Measurements from ENCODE around the gene ART4.

ART4 gene

DNA sequence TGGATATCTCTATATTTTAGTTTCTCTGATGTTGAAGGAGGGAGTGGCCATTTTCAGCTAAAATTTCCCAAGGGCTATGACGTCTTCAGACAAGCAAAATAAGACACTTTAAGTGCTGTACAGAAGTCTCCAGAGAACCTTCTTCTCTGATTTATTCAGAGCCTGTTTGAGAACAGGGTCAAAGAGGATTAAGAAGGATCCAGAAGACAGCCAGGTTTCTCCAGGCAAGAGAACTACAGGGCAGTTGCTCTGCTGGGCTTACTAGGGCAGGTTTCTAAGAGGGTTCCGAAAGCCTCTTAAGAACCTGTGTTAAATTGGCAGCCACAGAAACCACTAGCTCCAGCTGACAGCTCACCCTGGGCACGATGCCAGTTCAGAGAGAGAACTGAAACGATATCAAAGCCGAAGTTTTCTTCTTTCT is 41.1 kb upstream of the ART4 start:
- H3K27ac ChIP-seq, result peak overlapping the region; percentile 28
- no peak overlapping the region for H3K4me3 ChIP-seq (ENCODE audit: low read depth, low read length)
- H3K27me3 ChIP-seq (replicated peaks), result no peaks in the 10 kb centered on the region
- TF ChIP-seq, protein P1, sequence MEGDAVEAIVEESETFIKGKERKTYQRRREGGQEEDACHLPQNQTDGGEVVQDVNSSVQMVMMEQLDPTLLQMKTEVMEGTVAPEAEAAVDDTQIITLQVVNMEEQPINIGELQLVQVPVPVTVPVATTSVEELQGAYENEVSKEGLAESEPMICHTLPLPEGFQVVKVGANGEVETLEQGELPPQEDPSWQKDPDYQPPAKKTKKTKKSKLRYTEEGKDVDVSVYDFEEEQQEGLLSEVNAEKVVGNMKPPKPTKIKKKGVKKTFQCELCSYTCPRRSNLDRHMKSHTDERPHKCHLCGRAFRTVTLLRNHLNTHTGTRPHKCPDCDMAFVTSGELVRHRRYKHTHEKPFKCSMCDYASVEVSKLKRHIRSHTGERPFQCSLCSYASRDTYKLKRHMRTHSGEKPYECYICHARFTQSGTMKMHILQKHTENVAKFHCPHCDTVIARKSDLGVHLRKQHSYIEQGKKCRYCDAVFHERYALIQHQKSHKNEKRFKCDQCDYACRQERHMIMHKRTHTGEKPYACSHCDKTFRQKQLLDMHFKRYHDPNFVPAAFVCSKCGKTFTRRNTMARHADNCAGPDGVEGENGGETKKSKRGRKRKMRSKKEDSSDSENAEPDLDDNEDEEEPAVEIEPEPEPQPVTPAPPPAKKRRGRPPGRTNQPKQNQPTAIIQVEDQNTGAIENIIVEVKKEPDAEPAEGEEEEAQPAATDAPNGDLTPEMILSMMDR (IDR thresholded peaks at IDR 0.05; ENCODE audit: low read depth, low read length, missing control alignments), result no peak
- peak; percentile 91 for DNase-seq
- in situ Hi-C loops (cut with HindIII; ENCODE audit: low pct_ligation_motif_present, low sequenced_read_pairs), result no loop called here
- no peaks in the 10 kb centered on the region for H3K36me3 ChIP-seq (replicated peaks)

- TF ChIP-seq, protein P1 (IDR thresholded peaks at IDR 0.05; ENCODE audit: low read depth, low read length, missing control alignments), result no peak
- no peak overlapping the region for H3K27ac ChIP-seq
- no peaks in the 10 kb centered on the region for H3K36me3 ChIP-seq (replicated peaks)
- DNase-seq, result no peak
- H3K27me3 ChIP-seq (replicated peaks), result no peaks in the 10 kb centered on the region
- H3K4me3 ChIP-seq (ENCODE audit: low read depth, low read length), result no peak overlapping the region
- in situ Hi-C loops (cut with HindIII; ENCODE audit: low pct_ligation_motif_present, low sequenced_read_pairs), result no loop called here
These were observed 40.4 kb upstream of the ART4 start for GRCh38 chr12:14883686-14884085.

GRCh38 chr12:14880890-14881453 is 37.6 kb upstream of the ART4 start:
- TF ChIP-seq, protein P1 (IDR thresholded peaks at IDR 0.05; ENCODE audit: low read depth, low read length, missing control alignments), result no peak
- no peak overlapping the region for H3K4me3 ChIP-seq (ENCODE audit: low read depth, low read length)
- no peak overlapping the region for H3K27ac ChIP-seq
- H3K36me3 ChIP-seq (replicated peaks), result no peaks in the 10 kb centered on the region
- in situ Hi-C loops (cut with HindIII; ENCODE audit: low pct_ligation_motif_present, low sequenced_read_pairs), result no loop called here
- DNase-seq, result no peak
- H3K27me3 ChIP-seq (replicated peaks), result no peaks in the 10 kb centered on the region

DNA sequence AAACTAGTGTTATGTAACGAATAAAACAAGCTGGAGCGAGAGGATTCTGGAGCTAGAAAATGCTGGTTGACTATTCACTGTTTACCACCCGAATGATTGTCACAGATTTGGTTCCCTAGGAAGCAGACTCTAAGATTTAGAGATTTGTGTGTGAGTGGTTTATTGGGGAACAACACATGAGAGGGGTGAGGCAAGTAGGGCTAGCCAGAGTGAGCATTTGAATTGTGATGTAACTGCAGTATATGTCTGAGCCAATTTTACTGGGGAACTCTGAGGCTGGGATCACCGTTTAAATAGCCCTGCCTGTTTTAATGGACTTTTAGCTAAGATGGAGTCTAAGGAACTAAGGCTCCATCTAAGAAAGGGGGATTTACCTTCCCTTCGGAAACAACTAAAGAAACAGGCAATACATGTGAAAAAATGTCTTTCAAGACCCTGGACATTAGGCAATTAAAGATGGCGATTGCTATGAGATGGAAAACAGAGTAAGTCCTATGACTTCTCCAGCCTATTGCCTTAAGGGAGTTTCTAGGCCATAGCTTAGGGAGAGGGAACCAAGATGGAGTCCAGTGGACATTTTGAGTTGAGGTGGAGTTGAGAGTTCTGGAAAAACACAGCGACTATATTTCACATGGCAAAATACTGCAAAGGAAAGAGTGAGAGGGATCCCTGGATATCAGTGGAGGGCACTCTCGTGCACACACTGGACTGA is 36.1 kb upstream of the ART4 start:
- Histone ChIP-seq H3K27me3 (replicated peaks) (no peaks in the 10 kb centered on the region), H3K4me3 (ENCODE audit: low read depth, low read length) (no peak overlapping the region)

DNA sequence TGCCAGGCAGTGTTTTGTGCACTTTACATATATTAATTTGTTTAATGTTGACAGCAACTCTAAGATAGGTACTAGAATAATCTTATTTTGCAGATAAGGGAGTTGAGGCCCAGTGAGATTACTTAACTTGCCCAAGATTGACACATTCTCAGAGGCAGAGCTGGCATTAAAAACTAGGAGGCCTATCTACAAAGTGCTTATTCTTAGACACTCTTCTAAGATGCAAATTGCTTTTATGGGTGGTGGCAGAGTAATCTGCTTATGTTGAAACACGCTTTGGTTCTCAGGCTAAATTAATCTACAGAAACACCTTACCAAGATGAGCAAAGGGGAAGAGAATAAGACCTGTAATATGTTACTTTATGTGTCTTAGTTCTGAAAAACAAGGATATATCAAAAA is 35.2 kb upstream of the ART4 start:
- Histone ChIP-seq H3K27ac (no peak overlapping the region), H3K27me3 (replicated peaks) (no peaks in the 10 kb centered on the region), H3K36me3 (replicated peaks) (no peaks in the 10 kb centered on the region), H3K4me3 (ENCODE audit: low read depth, low read length) (no peak overlapping the region)
- TF ChIP-seq, protein P1 (IDR thresholded peaks at IDR 0.05; ENCODE audit: low read depth, low read length, missing control alignments), result no peak
- no peak for DNase-seq
- in situ Hi-C loops (cut with HindIII; ENCODE audit: low pct_ligation_motif_present, low sequenced_read_pairs), result no loop called here

More for the DNA sequence above, 36.1 kb upstream of the ART4 start:
- in situ Hi-C loops (cut with HindIII; ENCODE audit: low pct_ligation_motif_present, low sequenced_read_pairs), result no loop called here
- TF ChIP-seq, protein P1 (IDR thresholded peaks at IDR 0.05; ENCODE audit: low read depth, low read length, missing control alignments), result no peak
- no peak overlapping the region for H3K27ac ChIP-seq
- no peak for DNase-seq
- H3K36me3 ChIP-seq (replicated peaks), result no peaks in the 10 kb centered on the region
